B cell (primary cell): ENCODE data around the gene TMEM42. TPM values are rescaled to one million over a fixed set of nuclear protein-coding genes. Genes with fewer than 3 reads are reported as not detected.

Experiments
- ATAC-seq: fragments of 200-7000 bp; cut with Tn5 transposase; one replicate; pipeline ENCODE4 v1.10.0; 2021; ENCODE audit warnings: low read depth, mild to moderate bottlenecking, moderate number of reproducible peaks, moderate library complexity
- CTCF ChIA-PET: fragments of 350-600 bp; sonication (Branson Sonifier 250); formaldehyde crosslinking; loops from one replicate; lab custom pipeline; 2021; ENCODE audit warnings: antibody characterized with exemption, inconsistent platforms; lab: Charles Lee
- POLR2A ChIA-PET: fragments of 350-600 bp; sonication (Branson Sonifier 250); formaldehyde crosslinking; loops from one replicate; lab custom pipeline; 2021; ENCODE audit warnings: antibody characterized with exemption; lab: Charles Lee
- DNase-seq: peaks from one replicate; pipeline ENCODE4 v3.0.0; 2013
- H2AFZ ChIP-seq: 2 replicates; pipeline ENCODE4 v1.6.1; 2012; ENCODE audit warnings: mild to moderate bottlenecking, low read depth, low read length; ENCODE audit not compliant: insufficient read depth, poor library complexity, severe bottlenecking
- H3K27ac ChIP-seq, 2 donors: 1 replicate in 1 of 2; 2 replicates in 1 of 2; pipeline ENCODE4 v1.5.1; 2012 to 2013; ENCODE audit warnings: low read length in 2 of 2, mild to moderate bottlenecking in 2 of 2, moderate library complexity in 1 of 2
- H3K27me3 ChIP-seq, 4 experiments: fragments of 200-600 bp in 1 of 4; sonication (generic) in 1 of 4; replicated peaks in 1 of 4; 1 replicate in 2 of 4; 2 replicates in 2 of 4; pipeline versions ENCODE4 v1.6.1 to v1.7.0; 2013 to 2016; ENCODE audit warnings: low read length in 3 of 4, mild to moderate bottlenecking in 2 of 4, mixed read lengths in 1 of 4, moderate library complexity in 1 of 4; ENCODE audit not compliant: insufficient read depth in 4 of 4, control insufficient read depth in 3 of 4; ENCODE audit errors: control extremely low read depth in 1 of 4
- H3K36me3 ChIP-seq, 2 experiments: replicated peaks in 1 of 2; 1 replicate in 1 of 2; 2 replicates in 1 of 2; pipeline versions ENCODE4 v1.6.1 to v1.7.1; 2013; ENCODE audit warnings: low read length in 1 of 2; ENCODE audit not compliant: insufficient read depth in 2 of 2, control insufficient read depth in 1 of 2; ENCODE audit errors: control extremely low read depth in 1 of 2, extremely low read depth in 1 of 2
- H3K4me1 ChIP-seq, 2 donors: fragments of 200-600 bp in 1 of 2; sonication (generic) in 1 of 2; 1 replicate in 1 of 2; 2 replicates in 1 of 2; pipeline versions ENCODE4 v1.5.1 to v1.6.1; 2013 to 2017; ENCODE audit warnings: low read length in 2 of 2; ENCODE audit not compliant: control insufficient read depth in 2 of 2, insufficient read depth in 2 of 2
- H3K4me2 ChIP-seq: replicated peaks from 2 replicates; pipeline ENCODE3; 2012; ENCODE audit warnings: mild to moderate bottlenecking, low read depth, low read length; ENCODE audit not compliant: poor library complexity, severe bottlenecking
- H3K4me3 ChIP-seq, 5 experiments: fragments of 200-600 bp in 1 of 5; sonication (generic) in 1 of 5; 1 replicate in 3 of 5; 2 replicates in 2 of 5; pipeline versions ENCODE4 v1.5.1 to v1.7.0; 2011 to 2016; ENCODE audit warnings: low read length in 4 of 5, mild to moderate bottlenecking in 4 of 5, low read depth in 2 of 5, control low read depth in 1 of 5, moderate library complexity in 1 of 5; ENCODE audit not compliant: insufficient read depth in 1 of 5; ENCODE audit errors: control extremely low read depth in 1 of 5, extremely low read depth in 1 of 5
- H3K79me2 ChIP-seq: fragments of 200-600 bp; sonication (generic); one replicate; pipeline ENCODE4 v1.6.0; 2016; ENCODE audit warnings: low read length; ENCODE audit not compliant: control insufficient read depth, insufficient read depth
- H3K9ac ChIP-seq: fragments of 200-600 bp; sonication (generic); 2 replicates; pipeline ENCODE4 v1.6.1; 2017; ENCODE audit warnings: mild to moderate bottlenecking, low read length, moderate library complexity
- H3K9me3 ChIP-seq, 3 donors: one replicate each; pipeline versions ENCODE4 v1.6.1 to v1.7.1; 2013; ENCODE audit warnings: low read length in 2 of 3; ENCODE audit not compliant: control insufficient read depth in 2 of 3, insufficient read depth in 1 of 3; ENCODE audit errors: control extremely low read depth in 1 of 3
- H4K20me1 ChIP-seq: 2 replicates; pipeline ENCODE4 v1.6.0; 2012; ENCODE audit warnings: mild to moderate bottlenecking, low read length; ENCODE audit not compliant: insufficient read depth, control insufficient read depth, poor library complexity, severe bottlenecking
- H3K27ac Mint-ChIP-seq: one replicate; pipeline ENCODE4 v1.8.0; 2021; ENCODE audit warnings: mixed read lengths
- H3K27me3 Mint-ChIP-seq: one replicate; pipeline ENCODE4 v1.8.0; 2021; ENCODE audit warnings: mixed read lengths
- H3K4me1 Mint-ChIP-seq: one replicate; pipeline ENCODE4 v1.8.0; 2021; ENCODE audit warnings: mixed read lengths
- H3K4me3 Mint-ChIP-seq: one replicate; pipeline ENCODE4 v1.8.0; 2021; ENCODE audit warnings: mixed read lengths
- H3K9me3 Mint-ChIP-seq: one replicate; pipeline ENCODE4 v1.8.0; 2022; ENCODE audit warnings: mixed read lengths; ENCODE audit not compliant: insufficient read depth
- EZH2 ChIP-seq: IDR thresholded peaks from 2 replicates; pipeline ENCODE4 v1.6.1; 2012; ENCODE audit warnings: borderline replicate concordance, low read depth, mild to moderate bottlenecking, moderate library complexity, low read length; ENCODE audit not compliant: insufficient read depth, poor library complexity, severe bottlenecking
- WGBS: methylation state at CpG from one replicate; pipeline ENCODE4 v1.1.5; 2013; ENCODE audit warnings: missing lambda C conversion rate; ENCODE audit not compliant: insufficient coverage; 5-methylcytosine and 5-hydroxymethylcytosine counted together
- intact Hi-C: fragments of 100-400 bp; cut with micrococcal nuclease; formaldehyde crosslinking; loops from one replicate; pipeline ENCODE4 v1.10.0; 2022
- polyA plus RNA-seq: library from polyadenylated mRNA; depleted of rRNA; stranded (reverse); fragments of >200 nt; gene quantifications from 2 replicates; pipeline ENCODE4 v1.2.3, GENCODE V29; 2012
- total RNA-seq, 2 donors: library from RNA; stranded (reverse); fragments of 120-200 nt in 1 of 2; gene quantifications; 1 replicate in 1 of 2; 2 replicates in 1 of 2; pipeline versions ENCODE4 v1.2.3 to v1.2.4, GENCODE V29; 2013 to 2022
- TF ChIP-seq, protein P1 (sequence below): fragments of 200-600 bp; IDR thresholded peaks from one replicate; pipeline ENCODE4 v1.8.0; 2022; ENCODE audit warnings: antibody characterized with exemption, mild to moderate bottlenecking

Gene TMEM42
- total and polyA plus RNA-seq, 2 donors (not counting 1 experiment from before 2014, with no cell fraction given) = 22.6 to 32.4 TPM

DNA sequence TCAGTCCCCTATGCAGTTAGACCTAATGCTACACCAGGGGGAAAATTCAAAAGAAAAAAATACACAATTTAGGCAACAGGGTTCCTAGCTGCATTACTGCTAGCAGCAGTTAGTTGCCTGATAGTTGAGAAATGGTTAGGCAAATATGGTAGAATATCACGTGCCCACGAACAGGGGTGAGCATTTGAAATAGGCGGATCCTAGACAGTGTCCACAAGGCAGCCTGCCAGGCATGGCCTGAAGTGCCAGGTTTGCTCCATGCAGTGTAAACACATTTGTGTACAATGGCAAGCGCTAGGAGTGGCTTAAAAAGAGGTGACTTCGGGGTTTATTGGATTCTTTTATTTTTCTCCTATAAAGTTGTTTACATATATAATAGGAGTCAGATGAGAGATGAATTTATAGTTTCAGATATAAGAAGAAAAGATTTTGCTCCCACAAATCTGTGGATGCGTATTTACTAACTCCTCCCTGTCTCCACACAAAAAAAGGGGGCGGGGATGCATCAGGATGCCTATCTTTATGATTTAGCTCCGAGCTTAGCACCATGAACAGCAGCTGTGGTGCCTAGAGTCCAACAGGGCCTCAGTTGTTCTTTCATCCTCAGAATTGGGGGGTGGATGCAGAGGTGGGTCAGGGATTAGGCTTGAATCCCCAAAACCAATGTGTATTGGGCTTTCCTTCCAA, 8.8 kb downstream of the TMEM42 start:
- Mint-ChIP-seq H3K27me3 (no peaks in the 10 kb centered on the region), H3K27ac (no peak overlapping the region), H3K4me3 (no peak overlapping the region), H3K9me3 (peaks cover 3% of the 10 kb centered on the region), H3K4me1 (no peaks in the 10 kb centered on the region)
- POLR2A ChIA-PET = no interaction called here
- Histone ChIP-seq H2AFZ (no peak overlapping the region), H4K20me1 (no peaks in the 10 kb centered on the region), H3K27me3 (no peaks in the 10 kb centered on the region), H3K79me2 (no peaks in the 10 kb centered on the region), H3K4me2 (no peak overlapping the region), H3K9ac (no peak overlapping the region), H3K9me3 (no peaks in the 10 kb centered on the region), H3K36me3 (peaks cover 0 to under 1% of the 10 kb centered on the region in 2 experiments), H3K4me1 (no peaks in the 10 kb centered on the region), H3K27ac (no peak overlapping the region), H3K4me3 (no peak overlapping the region)
- 93% methylated on average over 4 of the region's 8 CpGs for WGBS
- DNase-seq = no peak
- TF ChIP-seq EZH2 = no peak
- TF ChIP-seq, protein P1, sequence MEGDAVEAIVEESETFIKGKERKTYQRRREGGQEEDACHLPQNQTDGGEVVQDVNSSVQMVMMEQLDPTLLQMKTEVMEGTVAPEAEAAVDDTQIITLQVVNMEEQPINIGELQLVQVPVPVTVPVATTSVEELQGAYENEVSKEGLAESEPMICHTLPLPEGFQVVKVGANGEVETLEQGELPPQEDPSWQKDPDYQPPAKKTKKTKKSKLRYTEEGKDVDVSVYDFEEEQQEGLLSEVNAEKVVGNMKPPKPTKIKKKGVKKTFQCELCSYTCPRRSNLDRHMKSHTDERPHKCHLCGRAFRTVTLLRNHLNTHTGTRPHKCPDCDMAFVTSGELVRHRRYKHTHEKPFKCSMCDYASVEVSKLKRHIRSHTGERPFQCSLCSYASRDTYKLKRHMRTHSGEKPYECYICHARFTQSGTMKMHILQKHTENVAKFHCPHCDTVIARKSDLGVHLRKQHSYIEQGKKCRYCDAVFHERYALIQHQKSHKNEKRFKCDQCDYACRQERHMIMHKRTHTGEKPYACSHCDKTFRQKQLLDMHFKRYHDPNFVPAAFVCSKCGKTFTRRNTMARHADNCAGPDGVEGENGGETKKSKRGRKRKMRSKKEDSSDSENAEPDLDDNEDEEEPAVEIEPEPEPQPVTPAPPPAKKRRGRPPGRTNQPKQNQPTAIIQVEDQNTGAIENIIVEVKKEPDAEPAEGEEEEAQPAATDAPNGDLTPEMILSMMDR = no peak
- CTCF ChIA-PET = no interaction called here
- intact Hi-C loops = no loop called here
- no peak for ATAC-seq

DNA sequence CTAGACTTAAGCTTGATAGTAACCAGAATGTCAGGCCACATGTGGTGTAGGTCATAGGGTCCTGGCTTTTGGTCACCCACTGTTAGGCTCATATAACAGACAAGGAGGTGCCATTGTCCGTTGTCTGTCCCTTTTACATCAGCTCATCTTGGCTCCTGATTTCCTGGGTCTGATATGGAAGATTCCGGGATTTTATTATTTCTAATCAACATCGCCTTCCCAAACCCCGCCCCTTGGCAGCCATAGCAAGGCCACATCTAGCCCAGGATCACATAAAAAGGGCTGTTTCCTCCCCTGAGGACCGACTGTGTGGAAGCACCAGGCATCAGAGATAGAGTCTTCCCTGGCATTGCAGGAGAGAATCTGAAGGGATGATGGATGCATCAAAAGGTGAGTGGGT, 12.6 kb downstream of the TMEM42 start, which contains the start of gene TGM4:
Gene TGM4, plus strand, starts transcription at position 301 of the 400 bp plus-strand sequence. Its CDS starts 71 bp downstream, at position 372.
- Histone ChIP-seq H3K27ac (no peak within 1 kb of the TSS), H3K36me3 (no peaks in the 10 kb centered on the region), H4K20me1 (no peaks in the 10 kb centered on the region), H3K4me2 (no peak within 1 kb of the TSS), H3K9me3 (no peaks in the 10 kb centered on the region), H2AFZ (no peak within 1 kb of the TSS), H3K27me3 (no peaks in the 10 kb centered on the region), H3K4me3 (no peak within 1 kb of the TSS), H3K4me1 (no peaks in the 10 kb centered on the region), H3K9ac (no peak within 1 kb of the TSS), H3K79me2 (no peaks in the 10 kb centered on the region)
- no peak for ATAC-seq
- WGBS = 92% methylated on average over 2 of the region's 5 CpGs
- POLR2A ChIA-PET = no interaction called here
- TF ChIP-seq, protein P1 = no peak
- Mint-ChIP-seq H3K9me3 (no peaks in the 10 kb centered on the region), H3K27me3 (no peaks in the 10 kb centered on the region), H3K27ac (no peak within 1 kb of the TSS), H3K4me1 (no peaks in the 10 kb centered on the region), H3K4me3 (no peak within 1 kb of the TSS)
- CTCF ChIA-PET = no interaction called here
- intact Hi-C loops = no loop called here
- no peak for DNase-seq
